Measurements from ENCODE around the gene CWC22.

Gene CWC22

DNA sequence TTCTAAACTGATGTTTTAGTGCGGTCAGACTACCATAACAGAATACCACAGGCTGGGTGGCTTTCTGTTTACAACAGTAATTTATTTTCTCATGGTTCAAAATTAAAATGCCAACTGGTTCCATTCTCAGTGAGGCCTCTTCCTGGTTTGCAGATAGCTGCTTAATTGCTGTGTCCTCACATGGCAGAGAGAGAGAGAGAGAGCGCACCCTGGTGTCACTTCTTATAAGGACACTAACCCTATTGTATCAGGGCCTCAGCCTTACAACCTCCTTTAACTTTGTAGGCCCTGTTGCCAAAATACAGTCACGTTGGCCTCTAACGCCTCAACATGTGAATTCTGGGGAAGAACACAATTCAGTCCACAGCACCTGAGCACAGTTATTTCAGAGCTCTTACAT, 108.2 kb downstream of the CWC22 start:
- DNase-seq: no peak
